Fibroblast of the aortic adventitia (primary cell): ENCODE measurements around the gene RDX. TPM values are rescaled to one million over a fixed set of nuclear protein-coding genes. Genes with fewer than 3 reads are reported as not detected.
"Not testable (repeated sequence)": the region's sequence is repeated elsewhere in the genome, so short reads cannot be mapped to it uniquely, and the experiment has no call there.

ENCODE experiments used
- DNase-seq: peaks from one replicate; pipeline ENCODE4 v3.0.0-alpha.2; 2010; ENCODE audit warnings: low read depth
- H3K4me3 ChIP-seq: 2 replicates; pipeline ENCODE4 v1.5.1; 2011; ENCODE audit warnings: low read depth, mild to moderate bottlenecking, control low read depth, low read length, moderate library complexity
- CTCF ChIP-seq: IDR thresholded peaks from 2 replicates; pipeline ENCODE4 v1.5.1; 2011; ENCODE audit warnings: mild to moderate bottlenecking, low read length, control low read depth, inconsistent platforms; ENCODE audit not compliant: insufficient read depth
- total RNA-seq: library from RNA; depleted of rRNA; stranded (reverse); fragments of >200 nt; gene quantifications from 2 replicates; pipeline ENCODE4 v1.2.3, GENCODE V29; 2012; ENCODE audit warnings: low replicate concordance

Gene RDX
- total RNA-seq, 1 donor = 108 TPM

DNA sequence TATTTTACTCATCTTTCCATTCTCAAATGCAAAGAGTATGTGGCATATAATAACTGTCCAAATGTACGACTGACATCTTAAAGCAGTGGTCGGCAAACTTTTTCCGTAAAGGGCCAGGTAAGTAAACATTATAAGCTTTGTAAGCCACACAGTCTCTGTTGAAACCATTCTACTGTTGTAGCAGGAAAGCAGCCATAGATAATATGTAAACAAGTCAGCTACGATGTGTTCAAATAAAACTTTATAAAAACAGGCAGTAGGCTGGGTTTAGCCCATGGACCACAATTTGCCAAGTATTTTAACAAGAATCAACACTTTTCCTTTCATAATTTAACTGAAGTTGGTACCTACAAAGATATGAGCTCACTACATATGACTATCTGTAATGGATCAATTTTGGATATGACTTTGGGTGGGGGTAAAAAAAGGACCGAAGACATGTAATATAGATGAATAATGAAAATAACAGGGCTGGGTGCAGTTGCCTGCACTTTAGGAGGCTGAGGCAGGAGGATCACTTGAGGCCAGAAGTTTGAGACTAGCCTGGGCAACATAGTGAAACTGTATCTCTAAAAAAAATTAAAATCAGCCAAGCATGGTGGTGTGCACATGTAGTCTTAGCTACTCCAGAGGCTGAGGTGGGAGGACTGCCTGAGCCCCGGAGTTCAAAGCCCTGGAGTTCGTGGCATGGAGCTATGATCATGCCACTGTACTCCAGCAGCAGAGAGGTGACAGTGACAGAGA lies 5.7 kb downstream of the RDX start:
- no peak for DNase-seq
- TF ChIP-seq CTCF = no peak
- H3K4me3 ChIP-seq = no peak overlapping the region

GRCh38 chr11:110289472-110289871 lies 6.9 kb downstream of the RDX start:
- H3K4me3 ChIP-seq = no peak overlapping the region
- DNase-seq = no peak
- TF ChIP-seq CTCF = no peak

DNA sequence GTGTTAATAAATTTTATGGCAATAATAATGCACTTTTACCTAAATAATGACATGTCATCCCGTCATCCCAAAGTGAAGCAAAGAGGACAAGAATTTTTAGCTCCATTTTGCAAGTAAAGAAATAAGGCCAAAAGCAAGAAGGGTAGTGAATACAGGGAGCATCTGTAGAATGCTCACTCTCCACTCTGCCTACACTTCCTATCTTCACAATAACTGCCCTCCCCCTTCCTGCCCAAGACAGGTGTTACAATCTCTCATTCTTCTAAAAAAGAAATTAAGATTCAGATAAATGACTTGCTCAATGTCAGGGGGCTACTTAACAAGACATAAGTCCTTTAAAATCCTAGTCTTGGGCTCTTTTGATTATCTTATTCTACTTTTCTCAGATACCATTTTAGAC lies 8.9 kb downstream of the RDX start:
- DNase-seq = no peak
- H3K4me3 ChIP-seq = no peak overlapping the region
- no peak for TF ChIP-seq CTCF

GRCh38 chr11:110286298-110287040 lies 9.9 kb downstream of the RDX start:
- TF ChIP-seq CTCF = peak; percentile 22
- H3K4me3 ChIP-seq = no peak overlapping the region
- no peak for DNase-seq

- no peak overlapping the region for H3K4me3 ChIP-seq
- no peak for TF ChIP-seq CTCF
- no peak for DNase-seq
Measured at GRCh38 chr11:110283862-110284261, 12.6 kb downstream of the RDX start.

DNA sequence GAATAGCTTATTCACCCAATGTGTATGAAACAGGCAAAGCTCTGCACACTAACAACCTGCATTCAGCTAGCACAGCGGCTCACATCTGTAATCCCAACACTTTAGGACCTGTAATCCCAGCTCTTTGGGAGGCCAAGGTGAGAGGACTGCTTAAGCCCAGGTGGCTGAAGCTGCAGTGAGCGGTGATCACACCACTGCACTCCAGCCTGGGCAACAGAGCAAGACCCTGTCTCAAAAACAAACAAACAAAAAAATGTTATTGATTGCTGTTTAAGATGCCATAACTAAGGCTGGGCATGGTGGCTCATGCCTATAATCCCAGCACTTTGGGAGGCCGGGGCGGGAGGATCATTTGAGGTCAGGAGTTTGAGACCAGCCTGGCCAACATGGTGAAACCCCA lies 15.8 kb downstream of the RDX start:
- not testable (repeated sequence) for DNase-seq, H3K4me3 ChIP-seq

GRCh38 chr11:110279881-110280280 lies 16.5 kb downstream of the RDX start:
- no peak for DNase-seq

More at GRCh38 chr11:110279881-110280280, 16.5 kb downstream of the RDX start:
- H3K4me3 ChIP-seq = no peak overlapping the region
- no peak for TF ChIP-seq CTCF
